GM18873 (cell line): ENCODE results near the gene SIRPD.
"Not testable (repeated sequence)": the region's sequence is repeated elsewhere in the genome, so short reads cannot be mapped to it uniquely, and the experiment has no call there.

ENCODE experiments used
- ATAC-seq: cut with Tn5 transposase; IDR thresholded peaks from one replicate; pipeline ENCODE4 v1.9.1; 2021; ENCODE audit warnings: mild to moderate bottlenecking, moderate library complexity, moderate number of reproducible peaks; ENCODE audit not compliant: unreplicated experiment, low FRiP score

SIRPD gene

GRCh38 chr20:1557605-1558004 is at the start of gene SIRPD:
Gene SIRPD, minus strand, starts transcription at chr20:1557705. Its CDS starts 52 bp downstream, at chr20:1557653.
- no peak for ATAC-seq

- ATAC-seq = no peak
Measured at GRCh38 chr20:1600736-1601135, 43.2 kb upstream of the SIRPD start.

DNA sequence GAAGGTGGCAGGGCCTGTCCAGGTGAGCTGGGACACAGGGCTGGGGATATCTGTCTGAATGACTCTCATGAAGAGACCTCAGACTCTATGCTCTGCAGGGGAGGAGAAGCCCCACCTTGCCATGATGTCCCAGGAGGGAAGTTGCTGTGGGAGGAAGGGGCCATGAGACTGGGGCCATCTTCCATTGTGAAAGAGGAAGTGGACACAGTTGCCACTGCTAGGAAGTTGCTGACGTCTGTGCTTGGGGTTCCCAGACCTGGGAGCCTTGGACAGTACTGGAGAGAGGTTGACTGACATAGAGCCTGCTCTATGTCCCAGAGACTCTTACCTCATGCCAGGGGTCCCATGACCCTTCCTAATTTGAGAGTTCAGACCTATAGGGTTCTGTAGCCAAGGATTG is 37.8 kb upstream of the SIRPD start:
- no peak for ATAC-seq

GRCh38 chr20:1588533-1589460 is 31.3 kb upstream of the SIRPD start:
- no peak for ATAC-seq

- ATAC-seq = no peak
Measured at GRCh38 chr20:1587781-1588532, 30.5 kb upstream of the SIRPD start.

GRCh38 chr20:1579488-1579887 is 22.0 kb upstream of the SIRPD start:
- no peak for ATAC-seq

GRCh38 chr20:1577906-1578305 is 20.4 kb upstream of the SIRPD start:
- no peak for ATAC-seq

DNA sequence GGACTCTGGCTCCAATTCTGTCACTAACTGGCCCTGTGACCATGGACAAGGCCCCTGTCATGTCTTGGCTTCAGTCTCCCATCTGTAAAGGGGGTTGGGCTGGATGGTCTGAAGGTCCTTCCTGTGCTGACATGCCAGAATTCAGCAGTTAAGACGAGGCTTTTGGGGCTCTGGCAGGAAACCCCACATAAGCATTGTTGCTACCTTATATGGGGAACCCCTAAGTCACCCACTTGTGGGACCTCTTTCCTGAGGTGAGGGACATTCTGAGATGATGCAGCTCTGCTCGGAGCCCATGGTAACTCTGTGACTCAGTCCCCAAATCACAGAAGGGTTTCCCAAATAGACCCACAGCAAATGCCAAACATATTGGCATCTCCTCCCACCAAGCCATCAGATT is 19.8 kb upstream of the SIRPD start:
- ATAC-seq = not testable (repeated sequence)

- ATAC-seq = no peak
Measured at GRCh38 chr20:1576641-1577040, 19.1 kb upstream of the SIRPD start.

GRCh38 chr20:1576003-1576402 is 18.5 kb upstream of the SIRPD start:
- ATAC-seq = not testable (repeated sequence)

DNA sequence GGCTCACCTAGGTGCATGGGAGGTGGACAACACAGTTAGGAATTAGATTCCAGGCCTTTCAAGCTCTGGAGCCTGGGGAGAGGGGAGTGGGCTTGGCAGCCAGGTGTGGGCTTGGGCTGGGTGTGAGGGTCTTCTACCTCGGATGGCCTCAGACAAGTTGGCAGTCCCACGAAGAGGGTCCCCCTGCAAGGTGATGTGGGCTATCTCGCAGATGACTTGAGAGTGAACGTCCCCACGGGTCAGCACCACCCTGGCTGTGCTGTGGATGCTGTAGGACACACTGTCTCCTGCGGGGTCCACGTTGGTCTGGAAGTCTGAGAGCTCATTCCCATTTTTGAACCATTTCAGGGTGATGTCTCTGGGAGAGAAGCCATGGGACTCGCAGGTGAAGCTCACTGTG is 14.1 kb upstream of the SIRPD start:
- not testable (repeated sequence) for ATAC-seq

DNA sequence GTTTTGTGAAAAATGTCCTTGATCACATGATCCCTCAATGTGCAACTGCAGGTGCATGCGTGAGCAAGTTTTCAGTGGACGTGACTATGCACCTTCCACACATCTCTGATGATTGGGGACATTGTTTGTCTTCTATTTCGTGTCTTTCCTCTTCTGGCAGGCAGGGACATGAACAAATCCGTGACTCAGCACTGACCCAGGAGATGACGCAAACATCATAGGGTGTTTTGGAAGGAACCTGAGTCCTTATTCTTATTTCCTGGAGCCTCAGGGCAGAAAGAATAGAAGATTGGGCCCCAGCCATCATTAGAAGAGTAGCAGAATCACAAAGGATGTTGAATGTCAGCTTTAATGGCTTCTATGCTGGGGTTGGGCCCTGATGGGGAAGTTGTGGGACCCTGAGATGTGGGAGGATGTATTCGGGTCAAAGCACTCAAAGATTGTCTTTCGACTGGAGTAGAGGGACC is 11.9 kb upstream of the SIRPD start:
- ATAC-seq = no peak

DNA sequence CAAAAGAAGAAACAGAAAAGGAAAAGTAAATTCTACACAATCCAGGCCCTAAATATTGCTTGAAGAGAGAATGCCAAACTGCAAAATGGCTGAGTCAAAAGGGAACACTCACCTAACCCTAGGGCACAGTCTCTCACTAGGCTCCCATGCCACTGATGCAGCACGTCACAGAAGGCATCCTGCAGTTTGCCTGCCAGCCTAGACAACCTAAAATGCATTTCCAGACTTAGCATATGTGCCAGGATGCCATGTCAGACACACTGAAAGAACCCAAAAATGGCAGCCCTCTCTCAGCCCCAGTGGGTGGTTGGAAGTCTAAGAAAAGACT is 10.6 kb upstream of the SIRPD start:
- no peak for ATAC-seq

DNA sequence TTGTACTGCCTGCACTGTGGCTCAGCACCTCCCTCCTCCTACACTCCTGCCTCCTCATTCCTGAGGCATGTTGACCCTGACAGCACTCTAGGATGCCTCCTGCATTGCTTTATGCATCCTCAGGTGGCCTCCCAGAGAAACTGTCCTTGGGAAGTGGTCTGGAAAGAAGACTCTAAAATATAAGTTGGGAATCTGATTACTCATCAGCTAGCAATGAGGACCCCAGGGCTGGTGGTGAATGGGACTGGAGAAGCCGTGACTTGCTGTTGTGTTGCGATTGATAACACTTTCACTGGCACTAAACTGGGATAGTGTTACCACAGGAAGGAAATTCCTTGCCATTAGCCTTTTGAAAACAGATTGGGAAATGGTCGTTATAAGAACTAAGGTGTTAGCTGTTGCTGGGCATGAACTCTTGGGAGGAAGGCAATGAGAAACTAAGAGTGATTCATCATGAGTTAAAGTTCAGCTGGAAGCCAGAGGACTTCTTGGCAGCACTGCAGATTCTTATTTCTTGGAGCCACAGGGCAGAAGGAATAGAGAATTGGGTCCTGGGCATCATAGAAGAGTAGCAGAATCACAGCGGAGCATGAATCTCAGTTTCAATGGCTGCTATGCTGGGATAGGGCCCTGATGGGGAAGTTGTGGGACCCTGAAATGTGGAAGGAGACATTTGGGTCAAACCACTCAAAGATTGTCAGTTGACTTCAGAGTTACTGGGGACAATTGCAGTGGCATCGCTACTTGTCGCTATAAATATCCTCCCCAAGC is 10.1 kb upstream of the SIRPD start:
- no peak for ATAC-seq

- ATAC-seq = no peak
Measured at GRCh38 chr20:1566701-1567100, 9.2 kb upstream of the SIRPD start.

- no peak for ATAC-seq
Measured at GRCh38 chr20:1565461-1565860, 8.0 kb upstream of the SIRPD start.

GRCh38 chr20:1563598-1563997 is 6.1 kb upstream of the SIRPD start:
- no peak for ATAC-seq

GRCh38 chr20:1562622-1563021 is 5.1 kb upstream of the SIRPD start:
- no peak for ATAC-seq

- no peak for ATAC-seq
Measured at GRCh38 chr20:1561350-1561749, 3.8 kb upstream of the SIRPD start.

GRCh38 chr20:1555952-1556351 is 1.6 kb downstream of the SIRPD start:
- no peak for ATAC-seq
